Fibroblast of villous mesenchyme (primary cell): ENCODE measurements around the gene GEN1. TPM values are rescaled to one million over a fixed set of nuclear protein-coding genes. Genes with fewer than 3 reads are reported as not detected.
"Not testable (repeated sequence)": the region's sequence is repeated elsewhere in the genome, so short reads cannot be mapped to it uniquely, and the experiment has no call there.

Source experiments
- DNase-seq: peaks from one replicate; pipeline ENCODE4 v3.0.0-alpha.2; 2010; ENCODE audit warnings: low read depth
- H3K4me3 ChIP-seq: 2 replicates; pipeline ENCODE4 v1.5.1; 2011; ENCODE audit warnings: low read depth, mild to moderate bottlenecking, low read length
- CTCF ChIP-seq: IDR thresholded peaks from 2 replicates; pipeline ENCODE4 v1.5.1; 2012; ENCODE audit warnings: low read depth, mild to moderate bottlenecking, low read length; ENCODE audit not compliant: insufficient read depth
- total RNA-seq: library from RNA; depleted of rRNA; stranded (reverse); fragments of >200 nt; gene quantifications from 2 replicates; pipeline ENCODE4 v1.2.3, GENCODE V29; 2012

The GEN1 gene
- total RNA-seq, 1 donor = 18.6 TPM

GRCh38 chr2:17821535-17822444 is 67.9 kb downstream of the GEN1 start:
- DNase-seq = no peak
- H3K4me3 ChIP-seq = no peak overlapping the region
- no peak for TF ChIP-seq CTCF

- no peak overlapping the region for H3K4me3 ChIP-seq
- DNase-seq = no peak
- no peak for TF ChIP-seq CTCF
These were observed 68.6 kb downstream of the GEN1 start for GRCh38 chr2:17822445-17823117.

GRCh38 chr2:17823646-17824045 is 69.7 kb downstream of the GEN1 start:
- not testable (repeated sequence) for H3K4me3 ChIP-seq, DNase-seq

GRCh38 chr2:17827316-17827715 is 73.4 kb downstream of the GEN1 start:
- TF ChIP-seq CTCF = no peak
- no peak for DNase-seq

GRCh38 chr2:17827785-17828184 is 73.8 kb downstream of the GEN1 start:
- no peak overlapping the region for H3K4me3 ChIP-seq
- no peak for DNase-seq
- no peak for TF ChIP-seq CTCF

More at GRCh38 chr2:17827316-17827715, 73.4 kb downstream of the GEN1 start:
- H3K4me3 ChIP-seq = no peak overlapping the region

GRCh38 chr2:17830053-17831034 is 76.4 kb downstream of the GEN1 start:
- peak; percentile 80 for DNase-seq
- H3K4me3 ChIP-seq = peak overlapping the region; percentile 29
- TF ChIP-seq CTCF = peak; percentile 96

- DNase-seq = no peak
- TF ChIP-seq CTCF = no peak
- H3K4me3 ChIP-seq = no peak overlapping the region
These were observed 81.6 kb downstream of the GEN1 start for GRCh38 chr2:17835516-17835915.
